Transverse colon (tissue), 4 donors: ENCODE results near the gene MAP4K4.

ENCODE experiments used
- CTCF ChIP-seq, 5 experiments: fragments of 200-600 bp in 3 of 5; fragments of 450-650 bp in 2 of 5; sonication (generic) in 3 of 5; IDR thresholded peaks; 1 replicate in 2 of 5; 2 replicates in 3 of 5; pipeline ENCODE4 v1.5.1; 2016 to 2017; ENCODE audit warnings: antibody characterized with exemption in 5 of 5, inconsistent platforms in 3 of 5, mild to moderate bottlenecking in 2 of 5, moderate library complexity in 1 of 5
- EP300 ChIP-seq: sonication (generic); formaldehyde crosslinking; IDR thresholded peaks from one replicate; pipeline ENCODE4 v1.6.1; 2017; ENCODE audit warnings: antibody characterized with exemption, low read depth
- POLR2A ChIP-seq: fragments of 450-650 bp; IDR thresholded peaks from one replicate; pipeline ENCODE4 v1.6.1; 2016; ENCODE audit warnings: antibody characterized with exemption, mild to moderate bottlenecking, moderate library complexity
- POLR2AphosphoS5 ChIP-seq, 3 donors: sonication (generic); formaldehyde crosslinking; IDR thresholded peaks; one replicate each; pipeline ENCODE4 v1.6.1; 2016; ENCODE audit warnings: antibody characterized with exemption in 3 of 3

GRCh38 chr2:101817481-101817880 lies 120.0 kb downstream of the MAP4K4 start:
- TF ChIP-seq POLR2A (no peak), CTCF (IDR thresholded peaks at IDR 0.05) (no peak), EP300 (no peak), POLR2AphosphoS5 (IDR thresholded peaks at IDR 0.05) (no peak)
